Stimulated activated CD8-positive, alpha-beta memory T cell treated with anti-CD3 and anti-CD28 coated beads, Interleukin-4, amount 100 ng/mL, for 48 hours (primary cell): ENCODE measurements around the gene MLYCD.
"Not testable (repeated sequence)": the region's sequence is repeated elsewhere in the genome, so short reads cannot be mapped to it uniquely, and the experiment has no call there.

Experiments used
- DNase-seq: peaks from one replicate; pipeline ENCODE4 v3.0.0-alpha.2; 2020

MLYCD gene

GRCh38 chr16:83928341-83929055, 29.6 kb downstream of the MLYCD start:
- DNase-seq = no peak

GRCh38 chr16:83929811-83930555, 31.1 kb downstream of the MLYCD start:
- no peak for DNase-seq

GRCh38 chr16:83930730-83931500, 32.0 kb downstream of the MLYCD start:
- DNase-seq = no peak

GRCh38 chr16:83931556-83931955, 32.6 kb downstream of the MLYCD start:
- DNase-seq = no peak

GRCh38 chr16:83932304-83932703, 33.4 kb downstream of the MLYCD start:
- DNase-seq = no peak

- DNase-seq = no peak
Measured at GRCh38 chr16:83932955-83933673, 34.2 kb downstream of the MLYCD start.

GRCh38 chr16:83933885-83934683, 35.2 kb downstream of the MLYCD start:
- DNase-seq = no peak

GRCh38 chr16:83934684-83934977, 35.7 kb downstream of the MLYCD start:
- DNase-seq = no peak

GRCh38 chr16:83935005-83935857, 36.3 kb downstream of the MLYCD start:
- DNase-seq = no peak

GRCh38 chr16:83935858-83936255, 36.9 kb downstream of the MLYCD start:
- DNase-seq = no peak

- no peak for DNase-seq
Measured at GRCh38 chr16:83936581-83937165, 37.8 kb downstream of the MLYCD start.

GRCh38 chr16:83937267-83937666, 38.4 kb downstream of the MLYCD start:
- no peak for DNase-seq

GRCh38 chr16:83937922-83938885, 39.3 kb downstream of the MLYCD start:
- DNase-seq = no peak

- no peak for DNase-seq
Measured at GRCh38 chr16:83939266-83939855, 40.4 kb downstream of the MLYCD start.

GRCh38 chr16:83940119-83940518, 41.2 kb downstream of the MLYCD start:
- no peak for DNase-seq

- DNase-seq = no peak
Measured at GRCh38 chr16:83940630-83941378, 41.9 kb downstream of the MLYCD start.

- not testable (repeated sequence) for DNase-seq
Measured at GRCh38 chr16:83941546-83941945, 42.6 kb downstream of the MLYCD start.

GRCh38 chr16:83942074-83942473, 43.2 kb downstream of the MLYCD start:
- DNase-seq = no peak
